GM19468 (cell line): ENCODE data around the gene PDE4D.

ENCODE experiments used
- ATAC-seq: cut with Tn5 transposase; IDR thresholded peaks from one replicate; pipeline ENCODE4 v1.9.1; 2021; ENCODE audit warnings: mild to moderate bottlenecking, moderate library complexity, moderate number of reproducible peaks; ENCODE audit not compliant: unreplicated experiment; ENCODE audit errors: extremely low read depth

Gene PDE4D

GRCh38 chr5:59716029-59716428, 177.5 kb downstream of the PDE4D start:
- no peak for ATAC-seq

- ATAC-seq: no peak
These were observed 178.3 kb downstream of the PDE4D start for GRCh38 chr5:59715228-59715627.

- no peak for ATAC-seq
These were observed 180.1 kb downstream of the PDE4D start for GRCh38 chr5:59713498-59713844.

GRCh38 chr5:59712836-59713497, 180.6 kb downstream of the PDE4D start:
- no peak for ATAC-seq

GRCh38 chr5:59711310-59711709, 182.2 kb downstream of the PDE4D start:
- no peak for ATAC-seq

GRCh38 chr5:59709846-59710245, 183.7 kb downstream of the PDE4D start:
- no peak for ATAC-seq

- no peak for ATAC-seq
These were observed 184.1 kb downstream of the PDE4D start for GRCh38 chr5:59709346-59709821.

- ATAC-seq: no peak
These were observed 188.6 kb downstream of the PDE4D start for GRCh38 chr5:59704936-59705335.

GRCh38 chr5:59703789-59704188, 189.7 kb downstream of the PDE4D start:
- no peak for ATAC-seq

- no peak for ATAC-seq
These were observed 195.0 kb downstream of the PDE4D start for GRCh38 chr5:59698207-59699178.

GRCh38 chr5:59694411-59694810, 199.1 kb downstream of the PDE4D start:
- no peak for ATAC-seq

- no peak for ATAC-seq
These were observed 199.8 kb downstream of the PDE4D start for GRCh38 chr5:59693492-59694309.

GRCh38 chr5:59685793-59686192, 207.7 kb downstream of the PDE4D start:
- peak; percentile 38 for ATAC-seq

- ATAC-seq: no peak
These were observed 208.4 kb downstream of the PDE4D start for GRCh38 chr5:59685191-59685530.

- ATAC-seq: peak; percentile 30
These were observed 208.9 kb downstream of the PDE4D start for GRCh38 chr5:59684388-59685190.

GRCh38 chr5:59683311-59683710, 210.2 kb downstream of the PDE4D start:
- ATAC-seq: no peak

GRCh38 chr5:59682542-59682941, 211.0 kb downstream of the PDE4D start:
- ATAC-seq: no peak

- no peak for ATAC-seq
These were observed 214.6 kb downstream of the PDE4D start for GRCh38 chr5:59678943-59679342.

GRCh38 chr5:59674763-59675162, 218.8 kb downstream of the PDE4D start:
- ATAC-seq: no peak
